AG08396 (cell line): ENCODE results near the gene SCAF11.

Experiments used
- DNase-seq: peaks from one replicate; pipeline ENCODE4 v3.0.0; 2012; ENCODE audit warnings: low spot score, mixed read lengths

SCAF11 gene

DNA sequence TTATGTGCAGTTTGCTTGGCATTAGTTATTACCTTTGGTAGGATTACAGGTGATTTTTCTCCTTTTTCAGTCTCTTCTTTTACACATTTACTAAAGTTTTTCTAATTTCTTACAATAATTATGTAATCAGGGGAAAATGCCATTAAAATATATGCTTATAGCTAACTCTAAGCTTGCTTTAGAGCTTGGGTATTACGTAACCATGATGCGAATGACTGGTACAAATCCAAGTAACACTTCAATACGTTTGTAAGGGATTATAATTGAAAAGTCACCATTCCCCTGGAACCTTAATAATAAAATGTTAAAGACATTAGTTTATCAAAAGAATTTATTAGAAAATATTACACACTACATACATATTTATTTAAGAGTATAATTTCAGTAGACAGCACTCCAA lies 71.6 kb downstream of the SCAF11 start:
- no peak for DNase-seq

DNA sequence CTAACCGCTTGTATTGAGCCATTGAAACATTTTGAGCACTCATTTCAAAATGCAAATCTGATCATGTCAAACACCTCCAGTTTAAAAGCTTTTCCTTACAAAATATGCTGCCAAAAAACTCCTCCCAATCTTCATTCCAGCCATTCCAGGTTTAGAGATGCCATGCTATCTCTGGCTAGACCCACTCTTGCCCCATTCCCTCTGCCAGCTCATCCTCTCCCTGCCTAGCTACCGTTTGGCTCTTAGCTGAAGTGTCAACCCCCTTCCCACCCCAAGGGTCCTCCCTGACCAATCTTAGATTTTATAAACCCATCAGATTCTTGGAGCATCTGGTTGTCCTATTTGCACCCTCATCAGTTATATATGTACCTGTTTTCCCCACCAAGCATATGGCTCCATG lies 75.0 kb downstream of the SCAF11 start:
- DNase-seq, result no peak

DNA sequence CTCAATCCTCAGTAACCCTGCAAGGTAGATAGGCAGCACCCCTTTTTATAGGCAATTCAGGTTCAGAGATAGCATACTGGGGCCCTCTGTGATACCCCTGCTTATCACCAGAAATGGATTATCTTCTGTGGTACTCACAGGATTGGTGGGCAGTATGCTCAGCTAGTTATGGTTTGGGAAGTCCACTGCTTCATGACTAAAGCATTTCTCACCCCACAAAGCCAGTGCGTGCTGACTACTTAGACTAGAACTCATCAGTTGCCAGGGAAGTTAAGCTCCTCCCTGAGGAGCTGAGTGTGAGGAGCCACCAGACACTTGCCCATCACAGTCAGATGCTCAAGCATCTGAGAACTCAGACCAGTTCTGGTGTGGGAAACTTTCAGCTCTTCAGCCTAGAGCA lies 76.3 kb downstream of the SCAF11 start:
- peak; percentile 76 for DNase-seq

DNA sequence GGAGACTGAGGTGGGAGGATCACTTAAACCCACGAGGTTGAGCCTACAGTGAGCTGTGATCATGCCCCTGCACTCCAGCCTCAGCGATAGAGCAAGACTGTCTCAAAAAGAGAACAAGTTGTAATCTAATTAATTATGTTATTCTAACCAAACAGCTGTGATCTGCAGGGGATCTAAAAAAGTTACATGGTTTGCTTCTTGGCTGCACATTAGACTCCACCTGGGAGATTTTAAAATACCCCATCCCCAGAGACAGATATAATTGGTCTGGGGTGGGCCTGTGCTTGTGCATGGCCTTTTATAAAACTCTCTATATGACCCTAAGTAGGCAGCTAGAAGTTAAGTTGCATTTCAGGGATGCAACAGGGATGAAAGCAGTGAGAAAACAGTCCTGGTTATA lies 76.7 kb downstream of the SCAF11 start:
- no peak for DNase-seq

DNA sequence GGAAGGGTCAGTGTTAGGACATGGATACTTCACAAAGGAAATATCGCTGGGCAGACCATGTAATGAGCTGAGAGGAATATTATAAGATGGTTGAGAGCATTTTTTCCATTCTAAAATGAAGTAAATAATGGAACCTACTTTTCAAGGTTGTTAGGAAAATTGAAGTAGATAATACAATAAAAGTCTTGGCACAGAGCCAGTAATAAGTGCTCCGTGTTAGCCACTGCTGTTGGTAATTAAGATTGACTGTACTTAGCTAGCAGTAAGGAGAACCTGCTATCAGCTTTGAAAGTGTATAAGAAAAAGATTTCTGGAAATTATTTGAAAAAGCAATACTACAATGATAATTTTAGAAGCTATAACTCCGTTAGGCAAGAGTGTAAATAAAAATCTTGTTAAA lies 77.6 kb downstream of the SCAF11 start:
- DNase-seq, result no peak

DNA sequence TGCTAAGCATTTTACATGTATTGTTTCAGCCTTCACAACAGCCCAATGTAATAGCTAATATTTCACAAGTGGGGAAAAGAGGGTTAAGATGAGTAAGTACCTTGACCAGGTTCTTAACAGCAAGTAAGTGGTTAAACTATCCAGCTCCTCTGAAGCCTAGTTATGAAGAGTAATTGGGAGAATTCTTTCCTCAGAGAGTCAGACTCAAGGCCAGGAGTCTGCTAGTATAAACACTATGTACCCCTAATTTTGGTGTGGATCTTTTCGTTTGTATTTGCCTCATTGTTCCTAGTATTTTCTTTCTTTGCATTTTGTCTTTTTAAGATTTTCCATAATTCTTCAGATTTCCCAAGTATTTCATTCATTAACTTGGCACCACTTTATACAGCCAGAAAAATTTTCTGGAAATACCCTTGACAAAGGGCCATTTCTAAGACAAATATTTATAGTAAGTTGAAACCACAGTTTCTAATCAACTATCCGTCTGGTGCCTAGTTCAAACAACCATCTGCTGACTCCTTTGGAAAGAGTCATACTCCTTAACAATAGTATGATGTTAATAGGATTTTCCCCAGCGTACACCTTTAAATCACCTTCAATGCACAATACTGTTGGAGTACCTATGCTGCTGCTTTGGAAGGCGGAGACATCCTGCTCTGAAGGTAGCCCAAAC lies 81.2 kb downstream of the SCAF11 start:
- DNase-seq, result peak; percentile 11

DNA sequence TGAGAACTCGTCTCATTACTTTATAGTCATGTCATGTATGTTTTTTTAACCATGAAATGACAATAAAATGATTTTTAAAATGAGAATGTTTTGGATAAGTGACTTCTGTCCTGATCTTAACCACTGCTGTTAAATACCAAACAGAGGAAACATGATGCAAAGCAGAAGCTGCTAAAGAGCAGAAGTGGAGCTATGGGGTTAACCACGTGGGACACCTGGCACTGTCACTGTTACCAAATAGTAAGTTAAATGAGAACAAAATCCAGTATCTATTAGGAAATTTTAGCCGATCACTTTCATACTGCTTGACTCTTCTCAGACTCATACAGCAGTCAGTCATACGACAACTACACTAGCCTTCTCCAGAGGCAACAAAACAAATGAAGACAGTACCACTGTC lies 82.4 kb downstream of the SCAF11 start:
- DNase-seq, result no peak

DNA sequence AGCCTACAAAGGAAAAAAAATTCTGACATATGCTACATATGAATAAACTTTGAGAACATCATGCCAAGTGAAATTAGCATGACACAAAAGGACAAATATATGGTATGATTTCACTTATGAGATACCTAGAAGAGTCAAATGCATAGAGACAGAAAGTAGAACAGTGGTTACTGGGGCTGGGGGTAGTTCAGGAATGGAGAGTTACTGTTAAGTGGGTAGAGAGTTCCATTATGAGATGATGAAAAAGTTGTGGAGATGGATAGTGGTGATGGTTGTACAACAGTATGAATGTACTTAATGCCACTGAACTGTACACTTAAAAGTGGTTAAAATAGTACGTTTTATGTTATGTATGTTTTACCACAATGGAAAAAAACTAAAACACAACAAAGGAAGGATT lies 92.3 kb downstream of the SCAF11 start:
- DNase-seq, result no peak

DNA sequence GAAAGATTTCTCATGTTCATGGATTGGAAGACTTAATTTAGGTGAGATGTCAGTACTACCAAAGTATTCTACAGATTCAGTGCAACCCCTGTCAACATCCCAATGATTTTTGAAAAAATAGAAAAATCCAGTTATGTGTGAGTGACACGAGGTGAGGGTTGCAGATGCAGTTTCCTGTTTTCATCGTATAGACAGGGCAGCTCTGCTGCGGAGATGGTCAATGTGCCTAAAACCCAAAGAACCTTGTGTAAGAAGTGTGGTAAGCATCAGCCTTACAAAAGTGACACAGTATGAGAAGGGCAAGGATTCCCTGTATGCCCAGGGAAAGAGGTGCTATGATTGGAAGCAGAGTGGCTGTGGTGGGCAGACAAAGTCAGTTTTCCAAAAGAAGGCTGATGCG lies 94.4 kb downstream of the SCAF11 start:
- no peak for DNase-seq

DNA sequence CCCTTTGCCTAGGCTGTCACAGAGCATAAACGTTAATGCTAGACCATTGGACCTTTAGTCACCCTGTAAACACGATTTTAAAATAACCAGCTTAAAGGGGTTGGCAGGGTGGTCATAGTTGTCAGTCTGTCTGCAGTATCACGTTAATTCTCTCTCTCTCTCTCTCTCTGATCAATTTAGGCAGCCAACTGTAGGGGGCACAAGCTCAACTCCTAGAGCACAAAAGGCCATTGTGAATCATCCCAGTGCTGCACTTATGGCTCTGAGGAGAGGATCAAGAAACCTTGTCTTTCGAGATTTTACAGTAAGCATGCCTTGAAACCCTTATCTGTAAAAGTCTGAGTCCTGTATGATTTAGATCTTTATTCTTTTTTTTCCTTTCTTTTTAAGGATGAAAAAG lies 97.1 kb downstream of the SCAF11 start:
- DNase-seq, result no peak

DNA sequence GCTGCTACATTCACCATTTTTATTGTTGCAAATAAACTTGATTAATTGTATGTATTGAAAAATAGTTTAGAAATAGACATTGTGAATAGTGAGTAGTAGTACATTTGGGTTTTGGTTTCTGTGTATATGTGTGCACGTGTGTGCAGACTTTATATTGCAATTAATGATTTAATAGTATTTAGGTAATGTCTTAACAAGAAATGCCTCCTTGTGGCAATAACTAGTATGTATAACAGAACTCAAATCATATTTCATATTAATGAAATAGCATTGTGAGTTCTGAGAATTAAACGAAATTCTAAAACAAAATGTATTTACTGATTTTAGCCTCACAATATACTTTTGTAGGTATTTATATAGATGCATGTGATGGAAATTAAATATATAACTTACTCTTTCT lies 100.1 kb downstream of the SCAF11 start:
- DNase-seq, result no peak

DNA sequence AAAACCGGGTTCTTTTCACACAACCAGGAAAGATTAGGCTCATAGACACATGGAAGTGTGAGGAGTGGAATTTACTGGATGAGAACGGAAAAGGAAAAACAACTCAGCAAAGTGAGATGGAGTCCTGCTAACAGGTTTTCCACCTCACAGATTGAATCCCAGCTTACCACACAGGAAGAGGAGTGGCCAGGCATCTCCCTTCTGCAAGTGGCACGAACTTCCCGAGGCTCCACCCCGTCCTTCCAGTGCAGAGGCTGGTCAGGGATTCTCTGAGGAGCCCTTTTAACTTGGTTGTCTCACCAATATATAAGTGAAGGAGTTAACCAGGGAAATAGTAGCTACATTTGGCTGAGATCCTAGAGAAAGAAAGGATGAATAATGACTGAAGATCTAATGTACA lies 102.8 kb downstream of the SCAF11 start:
- no peak for DNase-seq

DNA sequence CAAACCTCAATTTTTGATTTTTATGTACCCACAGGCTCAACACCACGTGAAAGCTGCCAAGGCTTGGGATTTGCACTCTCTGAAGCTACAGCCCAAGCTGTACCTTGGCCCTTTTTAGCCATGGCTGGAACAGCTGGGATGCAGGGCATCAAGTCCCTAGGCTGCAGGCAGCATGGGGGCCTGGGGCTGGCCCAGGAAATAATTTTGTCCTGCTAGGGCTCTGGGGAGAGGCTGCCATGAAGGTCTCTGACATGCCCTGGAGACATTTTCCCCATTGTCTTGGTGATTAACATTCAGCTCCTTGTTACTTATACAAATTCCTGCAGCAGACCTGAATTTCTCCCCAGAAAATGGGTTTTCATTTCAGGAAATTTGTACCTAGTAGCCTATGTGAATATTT lies 103.7 kb downstream of the SCAF11 start:
- DNase-seq, result no peak

DNA sequence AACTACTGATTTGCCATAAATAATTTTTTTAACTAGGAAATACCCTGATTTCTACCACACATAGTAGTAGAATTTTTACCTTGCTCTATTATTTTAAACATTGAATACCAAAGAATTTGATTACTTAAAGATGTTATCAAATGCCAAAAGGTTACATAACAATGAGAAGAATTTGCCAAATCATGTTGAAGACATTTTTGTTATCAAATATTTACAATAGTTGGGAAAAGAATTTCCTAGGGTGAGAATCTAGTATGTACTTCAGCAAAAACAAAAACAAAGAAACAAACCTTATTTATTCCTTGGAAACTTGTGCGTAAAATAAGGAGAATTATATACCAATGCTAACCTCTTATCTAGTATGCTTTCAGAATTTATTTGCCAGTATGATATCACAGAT lies 107.2 kb downstream of the SCAF11 start:
- DNase-seq, result no peak

DNA sequence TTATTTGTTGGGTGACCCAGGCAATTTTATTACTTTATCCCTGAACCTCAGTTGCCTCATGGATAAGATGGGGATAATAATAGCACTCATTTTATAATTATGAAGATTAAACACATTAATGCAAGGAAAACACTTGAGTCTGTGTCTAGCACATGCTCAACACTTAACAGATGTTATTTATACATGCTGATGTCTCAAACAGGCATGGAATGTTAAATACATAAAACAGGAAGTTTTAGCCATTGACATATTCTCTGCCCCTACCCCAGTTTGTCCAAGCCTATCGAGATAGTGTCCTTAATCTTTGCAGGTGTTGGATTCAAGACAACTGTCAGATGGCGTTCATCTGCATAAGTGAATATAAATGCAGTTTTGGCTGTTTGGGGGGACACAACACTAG lies 109.8 kb downstream of the SCAF11 start:
- no peak for DNase-seq

DNA sequence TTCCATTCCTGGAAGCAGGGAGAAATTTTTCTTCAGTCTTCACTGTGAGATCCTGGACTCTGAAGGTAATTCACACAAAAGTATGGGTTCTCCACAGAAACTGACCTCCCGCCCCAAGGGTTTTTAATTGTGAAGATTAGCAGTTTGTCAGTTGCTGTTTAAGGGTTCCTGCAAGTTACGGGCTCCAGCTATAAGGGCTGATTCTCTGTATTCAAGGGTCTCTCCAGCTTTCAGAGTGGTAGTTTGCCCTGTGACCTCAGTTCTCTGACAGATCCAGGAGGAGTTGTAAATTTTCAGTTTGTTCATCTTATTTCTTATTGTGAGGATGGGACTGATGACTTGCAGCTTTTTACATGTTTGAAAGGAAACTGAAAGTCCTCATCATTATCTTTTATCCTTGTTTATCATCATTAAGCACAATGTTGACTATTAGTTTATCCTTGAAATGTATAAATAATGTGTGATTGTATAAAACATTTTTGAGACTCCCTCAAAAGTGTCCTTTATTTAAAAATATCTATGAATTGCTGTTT lies 110.9 kb downstream of the SCAF11 start:
- DNase-seq, result no peak

DNA sequence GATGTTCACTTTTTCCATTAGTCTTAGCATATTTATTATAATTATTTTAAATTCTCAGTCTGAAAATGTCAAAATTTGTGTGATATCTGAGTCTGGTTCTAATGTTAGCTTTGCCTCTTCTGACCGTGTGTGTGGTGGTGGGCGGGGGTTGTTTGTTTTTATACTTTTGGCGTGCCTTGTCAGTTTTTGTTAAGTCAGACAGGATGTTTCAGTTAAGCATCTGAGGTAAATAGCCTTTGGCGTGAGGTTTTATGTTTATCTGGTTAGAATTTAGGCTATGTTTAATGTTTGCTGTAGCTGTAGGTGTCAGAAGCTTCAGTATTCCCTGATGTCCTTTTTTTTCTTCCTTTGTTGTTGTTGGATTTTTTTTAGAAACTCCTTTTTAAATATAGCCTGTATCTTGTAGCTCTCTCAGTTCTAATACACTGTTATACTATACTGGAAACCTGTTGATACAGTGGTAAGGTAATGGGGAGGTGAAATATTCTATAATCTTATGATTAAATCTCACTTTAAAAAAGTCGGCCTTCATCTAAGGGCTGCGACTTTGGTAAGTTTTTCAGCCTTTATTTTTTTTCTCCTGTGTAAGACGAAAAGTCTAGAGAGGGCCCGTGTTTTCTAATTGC lies 111.6 kb downstream of the SCAF11 start:
- DNase-seq, result no peak

DNA sequence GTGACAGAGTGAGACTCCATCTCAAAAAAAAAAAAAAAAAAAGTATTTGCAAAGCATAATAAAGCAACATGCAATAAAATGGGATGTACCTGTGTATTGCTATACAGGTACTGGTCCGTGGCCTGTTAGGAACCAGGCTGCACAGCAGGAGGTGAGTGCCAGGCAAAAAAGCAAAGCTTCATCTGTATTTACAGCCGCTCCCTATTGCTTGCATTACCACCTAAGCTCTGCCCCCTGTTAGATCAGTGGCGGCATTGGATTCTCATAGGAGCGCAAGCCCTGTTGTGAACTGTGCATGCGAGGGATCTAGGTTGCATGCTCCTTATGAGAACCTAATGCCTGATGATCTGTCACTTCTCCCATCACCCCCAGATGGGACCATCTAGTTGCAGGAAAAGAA lies 113.3 kb downstream of the SCAF11 start:
- no peak for DNase-seq

DNA sequence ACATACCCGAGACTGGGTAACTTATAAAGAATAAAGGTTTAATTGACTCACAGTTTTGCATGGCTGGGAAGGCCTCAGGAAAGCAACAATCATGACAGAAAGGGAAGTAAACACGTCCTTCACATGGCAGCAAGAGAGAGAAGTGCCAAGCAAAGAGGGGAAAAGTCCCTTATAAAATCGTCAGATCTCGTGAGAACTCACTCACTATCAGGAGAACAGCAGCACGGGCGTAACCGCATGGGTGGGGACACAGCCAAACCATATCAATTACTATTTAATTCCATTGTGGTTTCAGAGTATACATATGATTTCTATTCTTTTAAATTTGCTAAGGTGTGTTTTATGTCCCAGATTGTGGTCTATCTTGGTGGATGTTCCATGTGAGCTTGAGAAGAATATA lies 117.9 kb downstream of the SCAF11 start:
- DNase-seq, result no peak
